ENCODE results near the gene ZNF3. TPM values are rescaled to one million over a fixed set of nuclear protein-coding genes. Genes with fewer than 3 reads are reported as not detected.

ZNF3 gene
- total and polyA plus RNA-seq, 2 donors from 2014 or later: 15.8 to 30.8 TPM

- H3K9me3 ChIP-seq (ENCODE audit: control insufficient read depth in 2 of 3, insufficient read depth in 1 of 3, low read length in 3 of 3): no peaks in the 10 kb centered on the region
- H3K36me3 ChIP-seq (ENCODE audit: control insufficient read depth in 2 of 3, insufficient read depth in 3 of 3, low read length in 3 of 3): peaks cover 13 to 32% (median 19%) of the 10 kb centered on the region in 3 donors
- H3K9ac ChIP-seq (ENCODE audit: low read length in 3 of 3): no peak overlapping the region
- no peak for TF ChIP-seq CTCF (IDR thresholded peaks at IDR 0.05; ENCODE audit: borderline replicate concordance, extremely low read depth, insufficient read depth)
- intact Hi-C loops (cut with DNase I): no loop called here
- FAIRE-seq (no peak), DNase-seq (peak in 1 of 5 donors; percentile 10)
- H3K27me3 ChIP-seq (ENCODE audit: control insufficient read depth, insufficient read depth, low read length): no peaks in the 10 kb centered on the region
- no peak overlapping the region for H3K4me3 ChIP-seq (ENCODE audit: low read length in 3 of 3)
- H3K27ac ChIP-seq (ENCODE audit: low read depth in 2 of 2, low read length in 2 of 2): no peak overlapping the region
- H3K4me1 ChIP-seq (ENCODE audit: control insufficient read depth in 2 of 3, insufficient read depth in 2 of 3, low read depth in 1 of 3, low read length in 3 of 3): no peaks in the 10 kb centered on the region
Observed at GRCh38 chr7:100064162-100064561, 17.4 kb downstream of the ZNF3 start.

- Histone ChIP-seq H3K9ac (ENCODE audit: low read length in 3 of 3) (no peak overlapping the region), H3K27me3 (ENCODE audit: control insufficient read depth, insufficient read depth, low read length) (no peaks in the 10 kb centered on the region), H3K27ac (ENCODE audit: low read depth in 2 of 2, low read length in 2 of 2) (no peak overlapping the region), H3K4me3 (ENCODE audit: low read length in 3 of 3) (no peak overlapping the region), H3K4me1 (ENCODE audit: control insufficient read depth in 2 of 3, insufficient read depth in 2 of 3, low read depth in 1 of 3, low read length in 3 of 3) (no peaks in the 10 kb centered on the region), H3K9me3 (ENCODE audit: control insufficient read depth in 2 of 3, insufficient read depth in 1 of 3, low read length in 3 of 3) (no peaks in the 10 kb centered on the region), H3K36me3 (ENCODE audit: control insufficient read depth in 2 of 3, insufficient read depth in 3 of 3, low read length in 3 of 3) (peaks cover 16 to 40% (median 26%) of the 10 kb centered on the region in 3 donors)
- FAIRE-seq (no peak), DNase-seq (no peak)
- TF ChIP-seq CTCF (IDR thresholded peaks at IDR 0.05; ENCODE audit: borderline replicate concordance, extremely low read depth, insufficient read depth): no peak
- intact Hi-C loops (cut with DNase I): no loop called here
Observed at GRCh38 chr7:100063376-100063775, 18.1 kb downstream of the ZNF3 start.

- no peak for FAIRE-seq
- intact Hi-C loops (cut with DNase I): no loop called here
- H3K36me3 ChIP-seq (ENCODE audit: control insufficient read depth in 2 of 3, insufficient read depth in 3 of 3, low read length in 3 of 3): peaks cover 16 to 56% (median 32%) of the 10 kb centered on the region in 3 donors
Observed at GRCh38 chr7:100061518-100062193, 19.9 kb downstream of the ZNF3 start.

More at GRCh38 chr7:100061518-100062193, 19.9 kb downstream of the ZNF3 start:
- Histone ChIP-seq H3K4me1 (ENCODE audit: control insufficient read depth in 2 of 3, insufficient read depth in 2 of 3, low read depth in 1 of 3, low read length in 3 of 3) (no peaks in the 10 kb centered on the region), H3K9ac (ENCODE audit: low read length in 3 of 3) (no peak overlapping the region), H3K4me3 (ENCODE audit: low read length in 3 of 3) (no peak overlapping the region), H3K27ac (ENCODE audit: low read depth in 2 of 2, low read length in 2 of 2) (no peak overlapping the region), H3K9me3 (ENCODE audit: control insufficient read depth in 2 of 3, insufficient read depth in 1 of 3, low read length in 3 of 3) (no peaks in the 10 kb centered on the region), H3K27me3 (ENCODE audit: control insufficient read depth, insufficient read depth, low read length) (no peaks in the 10 kb centered on the region)
- no peak for TF ChIP-seq CTCF (IDR thresholded peaks at IDR 0.05; ENCODE audit: borderline replicate concordance, extremely low read depth, insufficient read depth)
- peak in 1 of 5 donors; percentile 3 for DNase-seq
